ENCODE results near the gene ADGRG6.
"Not testable (repeated sequence)": the region's sequence is repeated elsewhere in the genome, so short reads cannot be mapped to it uniquely, and the experiment has no call there.

Gene ADGRG6

DNA sequence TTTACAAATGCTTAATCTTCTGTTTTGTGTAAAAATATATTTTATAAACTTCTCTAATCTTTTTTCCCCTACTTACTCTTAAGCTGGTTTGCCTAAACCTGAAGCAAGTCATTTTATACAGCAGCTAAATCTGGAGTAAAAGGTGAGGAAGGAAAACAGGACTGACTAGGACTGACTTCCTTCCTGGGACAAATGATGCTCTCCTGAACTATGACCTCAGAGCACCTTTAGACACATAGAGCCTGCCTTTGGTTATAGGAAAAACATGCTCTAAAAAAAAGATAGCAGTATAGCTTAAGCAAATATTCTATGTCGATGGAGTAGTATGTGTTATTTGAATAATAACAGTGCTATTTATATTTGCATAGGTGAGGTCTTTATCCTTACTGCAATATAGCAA lies 21.5 kb upstream of the ADGRG6 start:
- TF ChIP-seq ZNF274 (IDR thresholded peaks at IDR 0.05; ENCODE audit: low read depth, low read length) = no peak
- H3K4me3 ChIP-seq (ENCODE audit: low read length) = no peak overlapping the region

DNA sequence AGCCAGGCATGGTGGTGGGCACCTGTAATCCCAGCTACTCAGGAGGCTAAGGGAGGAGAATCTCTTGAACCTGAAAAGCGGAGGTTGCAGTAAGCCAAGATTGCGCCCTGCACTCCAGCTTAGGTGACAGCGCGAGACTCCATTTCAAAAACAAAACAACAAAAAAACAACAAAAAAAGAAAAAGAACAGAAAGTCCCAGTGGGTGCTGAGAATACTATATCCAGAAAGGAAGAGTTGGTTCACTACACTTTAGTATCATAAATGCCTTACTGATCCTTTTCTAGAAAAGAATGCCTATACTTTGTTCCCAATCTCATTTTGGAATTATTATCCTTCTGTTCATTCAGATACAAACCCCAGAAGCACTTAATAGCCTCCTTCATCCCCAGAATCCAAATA lies 20.9 kb upstream of the ADGRG6 start:
- no peak overlapping the region for H3K4me3 ChIP-seq (ENCODE audit: low read length)
- TF ChIP-seq ZNF274 (IDR thresholded peaks at IDR 0.05; ENCODE audit: low read depth, low read length) = no peak

DNA sequence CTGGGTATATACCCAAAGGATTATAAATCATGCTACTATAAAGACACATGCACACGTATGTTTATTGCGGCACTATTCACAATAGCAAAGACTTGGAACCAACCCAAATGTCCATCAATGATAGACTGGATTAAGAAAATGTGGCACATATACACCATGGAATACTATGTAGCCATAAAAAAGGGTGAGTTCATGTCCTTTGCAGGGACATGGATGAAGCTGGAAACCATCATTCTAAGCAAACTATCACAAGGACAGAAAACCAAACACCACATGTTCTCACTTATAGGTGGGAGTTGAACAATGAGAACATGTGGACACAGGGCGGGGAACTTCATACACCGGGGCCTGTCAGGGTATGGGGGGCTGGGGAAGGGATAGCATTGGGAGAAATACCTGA lies 18.7 kb upstream of the ADGRG6 start:
- not testable (repeated sequence) for H3K4me3 ChIP-seq (ENCODE audit: low read length)

DNA sequence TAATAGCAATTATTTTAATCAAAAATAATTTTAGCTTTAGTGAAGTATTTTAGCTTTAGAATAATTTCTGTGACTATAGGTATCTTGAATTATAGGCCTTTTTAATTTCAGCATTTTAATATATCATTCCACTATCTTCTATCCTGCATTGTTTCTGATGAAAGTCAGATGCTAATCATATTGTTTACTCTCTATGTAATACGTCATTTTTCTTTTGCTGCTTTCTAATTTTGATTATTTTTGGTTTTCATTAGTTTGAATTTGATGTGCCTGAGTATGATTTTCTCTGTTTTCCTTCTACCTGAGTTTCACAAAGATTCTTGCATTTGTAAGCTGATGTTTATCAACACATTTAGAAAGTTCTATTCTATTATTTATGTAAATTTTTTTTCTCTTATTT lies 17.4 kb upstream of the ADGRG6 start:
- no peak for TF ChIP-seq ZNF274 (IDR thresholded peaks at IDR 0.05; ENCODE audit: low read depth, low read length)
- H3K4me3 ChIP-seq (ENCODE audit: low read length) = no peak overlapping the region

- TF ChIP-seq ZNF274 (IDR thresholded peaks at IDR 0.05; ENCODE audit: low read depth, low read length) = no peak
- no peak overlapping the region for H3K4me3 ChIP-seq (ENCODE audit: low read length)
These were observed 16.3 kb upstream of the ADGRG6 start for GRCh38 chr6:142285235-142286087.

GRCh38 chr6:142286088-142286409 lies 15.8 kb upstream of the ADGRG6 start:
- H3K4me3 ChIP-seq (ENCODE audit: low read length) = no peak overlapping the region
- no peak for TF ChIP-seq ZNF274 (IDR thresholded peaks at IDR 0.05; ENCODE audit: low read depth, low read length)

DNA sequence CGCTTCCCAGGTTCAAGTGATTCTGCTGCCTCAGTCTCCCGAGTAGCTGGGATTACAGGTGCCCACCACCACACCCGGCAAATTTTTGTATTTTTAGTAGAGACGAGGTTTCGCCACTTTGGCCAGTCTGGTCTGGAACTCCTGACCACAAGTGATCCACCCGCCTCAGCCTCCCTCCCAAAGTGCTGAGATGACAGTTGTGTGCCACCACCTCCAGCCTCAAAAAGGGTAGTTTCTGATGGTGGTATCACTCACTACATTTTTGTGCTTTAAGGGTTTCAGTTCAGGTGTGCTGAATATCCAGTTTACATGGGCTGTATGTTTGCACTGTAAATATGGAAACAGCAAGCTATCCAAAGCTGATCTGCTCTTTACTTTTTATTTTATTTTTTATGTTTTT lies 12.1 kb upstream of the ADGRG6 start:
- no peak for TF ChIP-seq ZNF274 (IDR thresholded peaks at IDR 0.05; ENCODE audit: low read depth, low read length)
- H3K4me3 ChIP-seq (ENCODE audit: low read length) = no peak overlapping the region

GRCh38 chr6:142290851-142291250 lies 11.0 kb upstream of the ADGRG6 start:
- H3K4me3 ChIP-seq (ENCODE audit: low read length) = no peak overlapping the region
- TF ChIP-seq ZNF274 (IDR thresholded peaks at IDR 0.05; ENCODE audit: low read depth, low read length) = no peak

DNA sequence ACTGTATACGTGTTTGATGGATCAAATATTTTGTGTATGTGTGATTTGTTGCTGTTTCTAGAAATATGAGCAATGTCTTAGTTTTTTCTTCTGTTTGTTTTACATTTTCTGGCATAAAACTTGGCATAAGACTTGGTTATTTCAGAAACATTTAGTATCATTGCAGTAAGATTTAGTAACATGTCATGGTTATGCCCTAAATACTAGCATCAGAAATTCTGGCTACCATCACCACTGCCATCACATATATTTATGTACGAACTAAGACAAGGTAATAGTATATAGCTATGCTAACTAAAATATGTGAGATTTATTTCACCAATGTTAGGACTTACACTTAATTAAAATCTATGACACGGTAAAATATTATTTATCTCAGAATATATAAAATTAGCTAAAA lies 10.3 kb upstream of the ADGRG6 start:
- H3K4me3 ChIP-seq (ENCODE audit: low read length) = no peak overlapping the region
- TF ChIP-seq ZNF274 (IDR thresholded peaks at IDR 0.05; ENCODE audit: low read depth, low read length) = no peak

DNA sequence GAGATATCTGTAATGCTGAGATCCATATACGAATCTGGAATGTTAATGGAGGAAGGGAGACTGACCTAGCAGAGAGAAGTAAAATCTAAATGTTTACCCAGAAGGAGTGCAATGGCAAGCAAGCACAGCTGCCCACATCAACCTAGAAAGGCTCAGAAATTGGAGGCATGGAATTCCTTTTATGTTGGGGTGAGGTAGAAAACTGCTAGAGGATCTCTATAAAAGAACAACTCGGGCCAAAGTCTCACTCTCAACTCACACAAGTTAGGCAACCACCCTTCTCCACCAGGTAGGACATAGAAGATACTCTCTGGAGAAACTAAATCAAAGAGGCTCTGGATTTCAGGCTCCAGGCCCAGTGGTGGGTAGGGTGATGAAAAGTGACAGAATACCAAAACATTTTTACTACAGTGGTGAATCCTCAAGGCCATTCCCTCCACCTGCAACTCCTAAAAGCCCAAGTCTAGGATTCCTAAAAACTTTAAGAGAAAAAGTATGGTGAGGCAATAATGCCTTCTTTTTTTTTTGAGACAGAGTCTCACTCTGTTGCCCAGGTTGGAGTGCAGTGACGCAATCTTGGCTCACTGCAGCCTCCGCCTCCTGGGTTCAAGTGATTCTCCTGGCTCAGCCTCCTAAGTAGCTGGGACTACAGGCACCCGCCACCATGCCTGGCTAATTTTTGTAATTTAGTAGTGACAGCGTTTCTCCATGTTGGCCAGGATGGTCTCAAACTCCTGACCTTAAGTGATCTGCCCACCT lies 9.5 kb upstream of the ADGRG6 start:
- H3K4me3 ChIP-seq (ENCODE audit: low read length) = no peak overlapping the region
- no peak for TF ChIP-seq ZNF274 (IDR thresholded peaks at IDR 0.05; ENCODE audit: low read depth, low read length)

DNA sequence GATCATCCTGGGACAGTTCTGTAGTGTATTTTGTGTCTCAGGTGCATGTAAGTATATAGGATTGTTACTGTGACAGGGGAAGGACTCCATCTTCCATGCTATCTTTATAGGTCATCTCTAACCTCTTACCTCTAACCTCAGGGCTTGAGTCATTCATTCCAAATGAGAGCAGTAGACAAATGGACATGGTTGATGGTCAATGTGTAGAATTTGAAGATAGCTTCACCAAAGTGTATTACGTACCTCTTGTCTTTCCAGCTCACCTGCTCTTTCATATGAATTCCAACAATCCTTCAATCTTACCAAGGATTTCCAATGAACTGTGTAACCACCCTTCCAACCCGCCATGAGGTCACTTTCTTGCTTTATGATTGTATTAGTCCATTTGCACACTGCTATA lies 8.7 kb upstream of the ADGRG6 start:
- no peak for TF ChIP-seq ZNF274 (IDR thresholded peaks at IDR 0.05; ENCODE audit: low read depth, low read length)
- H3K4me3 ChIP-seq (ENCODE audit: low read length) = no peak overlapping the region

GRCh38 chr6:142294679-142295078 lies 7.1 kb upstream of the ADGRG6 start:
- TF ChIP-seq ZNF274 (IDR thresholded peaks at IDR 0.05; ENCODE audit: low read depth, low read length) = no peak

GRCh38 chr6:142296975-142297604 lies 4.7 kb upstream of the ADGRG6 start:
- no peak overlapping the region for H3K4me3 ChIP-seq (ENCODE audit: low read length)
- TF ChIP-seq ZNF274 (IDR thresholded peaks at IDR 0.05; ENCODE audit: low read depth, low read length) = no peak

More at GRCh38 chr6:142294679-142295078, 7.1 kb upstream of the ADGRG6 start:
- no peak overlapping the region for H3K4me3 ChIP-seq (ENCODE audit: low read length)

- H3K4me3 ChIP-seq (ENCODE audit: low read length) = no peak overlapping the region
- TF ChIP-seq ZNF274 (IDR thresholded peaks at IDR 0.05; ENCODE audit: low read depth, low read length) = no peak
These were observed 4.2 kb upstream of the ADGRG6 start for GRCh38 chr6:142297605-142297995.

All from GM08714 (cell line).